Neural cell (in vitro differentiated cells): ENCODE results near the gene ARL8A.

Experiments used
- POLR2AphosphoS5 ChIP-seq: IDR thresholded peaks from 2 replicates; pipeline ENCODE4 v1.6.1; 2012
- SMC3 ChIP-seq: fragments of 450-650 bp; conservative IDR thresholded peaks from 2 replicates; pipeline ENCODE4 v1.6.1; 2014; ENCODE audit warnings: antibody characterized with exemption, mild to moderate bottlenecking, moderate library complexity; ENCODE audit not compliant: poor library complexity
- TF ChIP-seq, protein P1 (sequence below): fragments of 450-650 bp; IDR thresholded peaks from 2 replicates; pipeline ENCODE4 v1.5.1; 2014; ENCODE audit warnings: antibody characterized with exemption, mild to moderate bottlenecking, moderate library complexity; ENCODE audit not compliant: poor library complexity, severe bottlenecking
- TF ChIP-seq, protein P2 (sequence below): IDR thresholded peaks from 2 replicates; pipeline ENCODE4 v1.6.1; 2012; ENCODE audit warnings: borderline replicate concordance

DNA sequence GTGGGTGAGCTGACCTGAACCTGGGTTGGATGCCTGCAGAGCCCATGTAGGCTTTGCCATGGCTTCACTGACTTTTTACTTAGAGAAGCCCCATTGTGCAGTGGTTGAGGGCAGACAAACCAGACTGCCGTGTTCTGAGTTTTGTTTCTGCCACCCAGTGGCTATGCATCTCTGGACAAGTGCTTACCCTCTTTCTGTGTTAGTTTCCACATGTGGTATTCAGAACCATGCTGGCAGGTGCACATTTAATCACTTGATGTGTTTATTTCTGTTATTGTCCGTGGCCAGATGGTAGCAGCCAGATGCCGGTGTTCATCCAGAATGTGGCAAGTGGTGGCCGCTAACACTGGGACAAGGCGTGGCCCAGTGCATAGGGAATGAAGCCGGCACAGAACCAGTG is 26.2 kb upstream of the ARL8A start:
- no peak for TF ChIP-seq POLR2AphosphoS5
- TF ChIP-seq, protein P1, sequence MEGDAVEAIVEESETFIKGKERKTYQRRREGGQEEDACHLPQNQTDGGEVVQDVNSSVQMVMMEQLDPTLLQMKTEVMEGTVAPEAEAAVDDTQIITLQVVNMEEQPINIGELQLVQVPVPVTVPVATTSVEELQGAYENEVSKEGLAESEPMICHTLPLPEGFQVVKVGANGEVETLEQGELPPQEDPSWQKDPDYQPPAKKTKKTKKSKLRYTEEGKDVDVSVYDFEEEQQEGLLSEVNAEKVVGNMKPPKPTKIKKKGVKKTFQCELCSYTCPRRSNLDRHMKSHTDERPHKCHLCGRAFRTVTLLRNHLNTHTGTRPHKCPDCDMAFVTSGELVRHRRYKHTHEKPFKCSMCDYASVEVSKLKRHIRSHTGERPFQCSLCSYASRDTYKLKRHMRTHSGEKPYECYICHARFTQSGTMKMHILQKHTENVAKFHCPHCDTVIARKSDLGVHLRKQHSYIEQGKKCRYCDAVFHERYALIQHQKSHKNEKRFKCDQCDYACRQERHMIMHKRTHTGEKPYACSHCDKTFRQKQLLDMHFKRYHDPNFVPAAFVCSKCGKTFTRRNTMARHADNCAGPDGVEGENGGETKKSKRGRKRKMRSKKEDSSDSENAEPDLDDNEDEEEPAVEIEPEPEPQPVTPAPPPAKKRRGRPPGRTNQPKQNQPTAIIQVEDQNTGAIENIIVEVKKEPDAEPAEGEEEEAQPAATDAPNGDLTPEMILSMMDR: no peak
- TF ChIP-seq, protein P2, sequence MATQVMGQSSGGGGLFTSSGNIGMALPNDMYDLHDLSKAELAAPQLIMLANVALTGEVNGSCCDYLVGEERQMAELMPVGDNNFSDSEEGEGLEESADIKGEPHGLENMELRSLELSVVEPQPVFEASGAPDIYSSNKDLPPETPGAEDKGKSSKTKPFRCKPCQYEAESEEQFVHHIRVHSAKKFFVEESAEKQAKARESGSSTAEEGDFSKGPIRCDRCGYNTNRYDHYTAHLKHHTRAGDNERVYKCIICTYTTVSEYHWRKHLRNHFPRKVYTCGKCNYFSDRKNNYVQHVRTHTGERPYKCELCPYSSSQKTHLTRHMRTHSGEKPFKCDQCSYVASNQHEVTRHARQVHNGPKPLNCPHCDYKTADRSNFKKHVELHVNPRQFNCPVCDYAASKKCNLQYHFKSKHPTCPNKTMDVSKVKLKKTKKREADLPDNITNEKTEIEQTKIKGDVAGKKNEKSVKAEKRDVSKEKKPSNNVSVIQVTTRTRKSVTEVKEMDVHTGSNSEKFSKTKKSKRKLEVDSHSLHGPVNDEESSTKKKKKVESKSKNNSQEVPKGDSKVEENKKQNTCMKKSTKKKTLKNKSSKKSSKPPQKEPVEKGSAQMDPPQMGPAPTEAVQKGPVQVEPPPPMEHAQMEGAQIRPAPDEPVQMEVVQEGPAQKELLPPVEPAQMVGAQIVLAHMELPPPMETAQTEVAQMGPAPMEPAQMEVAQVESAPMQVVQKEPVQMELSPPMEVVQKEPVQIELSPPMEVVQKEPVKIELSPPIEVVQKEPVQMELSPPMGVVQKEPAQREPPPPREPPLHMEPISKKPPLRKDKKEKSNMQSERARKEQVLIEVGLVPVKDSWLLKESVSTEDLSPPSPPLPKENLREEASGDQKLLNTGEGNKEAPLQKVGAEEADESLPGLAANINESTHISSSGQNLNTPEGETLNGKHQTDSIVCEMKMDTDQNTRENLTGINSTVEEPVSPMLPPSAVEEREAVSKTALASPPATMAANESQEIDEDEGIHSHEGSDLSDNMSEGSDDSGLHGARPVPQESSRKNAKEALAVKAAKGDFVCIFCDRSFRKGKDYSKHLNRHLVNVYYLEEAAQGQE: no peak
- no peak for TF ChIP-seq SMC3
